Left forelimb (tissue), 1 donor: ENCODE data around the gene ALDH3B2.
A peak's percentile ranks its signal among the peaks of the same experiment; 100 is the strongest.
"Not testable (repeated sequence)": the region's sequence is repeated elsewhere in the genome, so short reads cannot be mapped to it uniquely, and the experiment has no call there.

ENCODE experiments used
- DNase-seq: peaks from one replicate; pipeline ENCODE4 v3.0.0-alpha.2; 2018; ENCODE audit warnings: low spot score

The ALDH3B2 gene

GRCh38 chr11:67629386-67630227 lies 44.8 kb downstream of the ALDH3B2 start, which contains the start of gene NUDT8:
TSS of gene NUDT8 (minus strand) at chr11:67629937. CDS start at chr11:67629911, 26 bp downstream.
- peak; percentile 99 for DNase-seq

DNA sequence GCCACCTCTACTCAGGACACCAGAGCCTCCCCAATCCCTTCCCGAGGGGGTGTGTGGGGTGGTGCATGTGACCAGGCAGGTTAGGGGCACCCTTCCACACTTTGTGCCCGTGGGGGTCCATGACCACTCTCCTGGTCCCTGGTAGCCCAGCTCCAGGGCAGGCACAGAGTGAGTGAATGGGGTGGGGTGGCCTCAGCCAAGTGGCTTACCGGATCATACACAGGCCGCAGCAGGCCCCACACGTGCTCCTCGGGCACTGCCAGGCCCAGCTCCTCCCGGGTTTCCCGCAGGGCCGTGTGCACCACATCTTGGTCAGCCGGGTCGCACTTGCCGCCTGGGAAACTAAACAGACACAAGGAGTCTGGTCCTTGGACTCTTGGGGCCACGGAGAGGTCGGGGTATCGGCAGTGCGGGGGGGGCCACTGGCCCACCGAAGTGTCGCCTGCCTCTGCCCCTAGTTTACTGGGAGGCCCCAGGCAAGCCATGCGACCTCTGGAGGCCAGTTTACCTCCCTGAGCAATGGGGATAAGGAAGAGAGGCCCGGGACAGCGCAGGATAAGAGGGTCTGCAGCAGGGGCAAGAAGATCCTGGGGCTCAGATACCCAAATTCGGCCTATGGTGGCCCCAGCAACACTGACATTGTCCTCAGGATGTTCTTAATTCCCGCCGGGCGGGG lies 45.6 kb downstream of the ALDH3B2 start:
- DNase-seq: peak; percentile 57

GRCh38 chr11:67627812-67628624 lies 46.4 kb downstream of the ALDH3B2 start:
- DNase-seq: peak; percentile 60

- peak; percentile 55 for DNase-seq
Observed at GRCh38 chr11:67627441-67627811, 47.0 kb downstream of the ALDH3B2 start.

DNA sequence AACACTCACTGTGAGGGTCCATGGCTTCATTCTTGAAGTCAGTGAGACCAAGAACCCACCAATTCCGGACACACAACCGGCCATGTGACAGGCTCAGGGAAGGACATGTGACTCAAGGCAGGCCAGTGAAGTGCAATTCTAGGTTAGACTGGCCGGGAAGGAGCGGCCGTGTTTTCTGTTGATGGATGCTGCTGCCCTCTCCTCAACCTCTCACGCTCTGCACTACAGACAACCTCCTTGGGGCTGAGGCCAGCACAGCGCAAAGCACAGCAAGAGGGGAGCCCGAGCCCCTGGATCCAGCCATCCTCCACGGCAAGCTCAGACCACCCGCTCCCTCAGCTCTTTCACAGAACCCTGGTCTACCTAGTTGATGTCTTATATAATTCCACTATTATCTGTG lies 47.5 kb downstream of the ALDH3B2 start:
- DNase-seq: peak; percentile 59

GRCh38 chr11:67626131-67626833 lies 48.1 kb downstream of the ALDH3B2 start:
- not testable (repeated sequence) for DNase-seq

DNA sequence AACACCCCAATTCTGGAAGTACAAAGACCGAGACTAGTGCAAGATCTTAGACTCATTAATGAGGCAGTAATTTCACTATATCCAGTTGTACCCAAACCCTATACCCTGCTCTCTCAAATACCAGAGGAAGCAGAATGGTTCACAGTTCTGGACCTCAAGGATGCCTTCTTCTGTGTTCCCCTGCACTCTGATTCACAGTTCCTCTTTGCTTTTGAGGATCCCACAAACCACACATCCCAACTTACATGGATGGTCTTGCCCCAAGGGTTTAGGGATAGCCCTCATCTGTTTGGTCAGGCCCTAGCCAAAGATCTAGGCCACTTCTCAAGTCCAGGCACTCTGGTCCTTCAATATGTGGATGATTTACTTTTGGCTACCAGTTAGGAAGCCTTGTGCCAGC lies 50.6 kb downstream of the ALDH3B2 start:
- DNase-seq: not testable (repeated sequence)

- not testable (repeated sequence) for DNase-seq
Observed at GRCh38 chr11:67622905-67623304, 51.5 kb downstream of the ALDH3B2 start.

- not testable (repeated sequence) for DNase-seq
Observed at GRCh38 chr11:67621928-67622327, 52.5 kb downstream of the ALDH3B2 start.

- not testable (repeated sequence) for DNase-seq
Observed at GRCh38 chr11:67620621-67621020, 53.8 kb downstream of the ALDH3B2 start.

GRCh38 chr11:67619683-67620618 lies 54.5 kb downstream of the ALDH3B2 start:
- DNase-seq: not testable (repeated sequence)

GRCh38 chr11:67618901-67619659 lies 55.3 kb downstream of the ALDH3B2 start:
- DNase-seq: not testable (repeated sequence)

DNA sequence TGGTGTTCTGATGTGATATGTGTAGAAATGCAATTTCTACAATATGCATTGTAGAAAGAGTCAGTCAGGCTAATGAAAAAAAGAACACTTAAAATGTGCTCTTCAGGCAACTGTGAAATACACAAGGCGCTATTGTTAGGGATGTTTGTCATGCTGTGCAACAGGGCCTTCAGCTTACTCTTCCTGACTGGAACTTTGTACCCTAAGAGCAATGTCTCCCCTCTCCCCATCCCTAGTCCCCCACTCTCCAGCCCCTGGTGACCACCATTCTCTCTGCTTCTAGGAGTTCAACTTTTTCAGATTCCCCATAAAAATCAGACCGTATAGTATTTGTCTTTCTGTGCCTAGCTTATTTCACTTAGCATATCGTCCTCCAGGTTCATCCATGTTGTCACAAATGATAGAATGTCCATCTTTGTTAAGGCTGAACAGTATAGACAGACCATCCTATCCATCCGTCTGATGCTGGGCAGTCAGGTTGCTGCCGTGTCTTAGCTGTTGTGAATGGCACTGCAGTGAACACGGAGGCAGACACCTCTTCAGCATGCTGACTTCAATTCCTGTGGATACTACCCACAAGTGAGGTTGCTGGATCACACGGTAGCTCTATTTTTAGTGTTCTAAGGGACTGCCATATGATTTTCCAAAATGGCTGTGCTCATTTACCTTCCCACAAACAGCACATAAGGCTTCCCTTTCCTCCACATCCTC lies 57.0 kb downstream of the ALDH3B2 start:
- DNase-seq: no peak

DNA sequence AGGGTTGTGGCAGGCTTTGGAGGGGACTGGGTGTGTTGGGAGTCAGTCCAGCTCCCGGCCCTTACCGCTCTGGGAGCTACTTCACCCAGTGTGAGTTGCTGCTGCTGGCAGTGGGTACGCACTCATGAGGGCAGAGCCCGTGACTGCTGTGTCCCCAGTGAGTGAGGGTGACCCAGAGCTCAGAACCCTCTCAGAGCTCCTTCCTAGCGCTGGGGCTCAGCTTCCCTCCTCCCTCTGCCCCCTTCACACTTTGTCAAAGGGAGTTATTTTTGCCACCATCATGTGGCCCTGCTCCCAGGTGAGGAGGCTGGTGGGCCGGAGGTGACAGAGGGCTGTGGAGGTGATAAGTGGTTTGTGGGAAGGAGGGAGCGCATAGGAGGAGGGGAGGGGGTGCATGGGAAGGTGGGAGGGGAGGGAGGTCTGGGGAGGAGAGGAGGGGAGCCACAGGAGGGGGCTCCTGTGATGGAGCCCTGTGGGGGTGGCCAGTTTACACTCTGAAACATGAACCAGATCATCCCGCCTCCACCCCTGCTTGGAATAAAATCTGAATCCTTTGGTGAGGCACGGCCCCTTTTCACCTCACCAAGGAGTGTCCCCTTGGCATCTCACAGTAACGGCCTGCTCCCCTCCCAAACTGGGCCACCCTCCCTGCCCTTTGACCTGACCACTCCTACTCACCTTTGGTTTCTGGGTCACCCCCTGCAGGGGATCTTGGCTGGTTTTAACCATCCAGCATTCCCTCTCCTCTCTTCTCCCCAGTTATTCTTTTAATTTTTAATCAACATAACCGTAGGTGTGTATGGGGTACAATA lies 57.8 kb downstream of the ALDH3B2 start:
- DNase-seq: no peak

DNA sequence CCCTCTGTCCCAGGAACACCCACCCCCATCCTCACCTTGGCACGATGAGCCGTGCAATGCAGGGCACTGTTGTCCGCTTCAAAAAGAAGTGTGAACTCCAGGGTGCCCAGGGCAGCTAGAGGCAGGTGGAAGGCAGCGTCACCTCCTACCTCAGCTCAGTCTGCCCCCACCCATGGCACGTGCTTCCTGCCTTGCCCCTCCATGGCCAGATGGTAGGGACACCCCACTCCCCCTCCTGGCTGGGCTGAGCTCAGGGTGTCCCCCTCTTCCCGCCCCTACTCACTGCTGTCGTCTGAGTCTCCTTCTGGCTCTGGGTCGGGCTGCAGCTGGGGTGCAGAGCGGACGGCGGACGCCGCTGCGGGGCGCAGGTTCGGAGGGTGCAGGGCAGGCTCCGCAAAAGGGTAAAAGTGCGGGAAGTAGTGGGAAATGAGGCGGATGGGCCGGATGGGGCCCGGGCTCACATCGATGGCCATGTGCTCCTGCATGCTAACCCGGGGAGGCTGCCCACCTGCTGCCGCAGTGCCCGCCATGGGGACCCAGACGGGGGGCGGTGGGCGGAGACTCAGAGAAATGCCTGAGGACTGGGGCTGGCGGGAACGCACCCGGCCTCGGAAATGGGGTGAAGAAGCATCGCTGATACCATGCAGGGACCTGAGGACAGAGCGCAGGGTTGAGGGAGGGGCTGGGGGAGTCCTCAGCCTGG lies 58.5 kb downstream of the ALDH3B2 start:
- no peak for DNase-seq

- DNase-seq: no peak
Observed at GRCh38 chr11:67614730-67615714, 59.4 kb downstream of the ALDH3B2 start.
